ENCODE results near the gene SLC35A4.

SLC35A4 gene
- 15.7 to 81.9 (median 41.2) reads per million in 17 experiments for total RNA-seq

- peak; percentile 99 to 100 (median 100) for DNase-seq
Observed at GRCh38 chr5:140564196-140565023, at the start of gene SLC35A4, which contains the start of gene APBB3. TSS of gene SLC35A4 (plus strand) at chr5:140564828. CDS start at chr5:140567170, 2,342 bp downstream. TSS of gene APBB3 (minus strand) at chr5:140564598. CDS start at chr5:140564245, 353 bp downstream.

- DNase-seq, result no peak
Observed at GRCh38 chr5:140524003-140524402, 40.6 kb upstream of the SLC35A4 start.

- no peak for DNase-seq
Observed at GRCh38 chr5:140540227-140540626, 24.4 kb upstream of the SLC35A4 start.

- no peak for DNase-seq
Observed at GRCh38 chr5:140542972-140543371, 21.7 kb upstream of the SLC35A4 start.

- DNase-seq, result no peak
Observed at GRCh38 chr5:140544986-140545385, 19.6 kb upstream of the SLC35A4 start.

GRCh38 chr5:140545606-140546005, 19.0 kb upstream of the SLC35A4 start:
- no peak for DNase-seq

GRCh38 chr5:140546851-140547507, 17.6 kb upstream of the SLC35A4 start:
- DNase-seq, result peak in 3 of 4 experiments; percentile 22 to 45 (median 41)

- peak; percentile 97 to 98 (median 97) for DNase-seq
Observed at GRCh38 chr5:140547508-140548299, 16.9 kb upstream of the SLC35A4 start, which contains the start of gene EIF4EBP3. TSS of gene EIF4EBP3 (plus strand) at chr5:140547662. CDS start at chr5:140547738, 76 bp downstream.

- DNase-seq, result no peak
Observed at GRCh38 chr5:140548300-140548688, 16.3 kb upstream of the SLC35A4 start.

- DNase-seq, result no peak
Observed at GRCh38 chr5:140548791-140549190, 15.8 kb upstream of the SLC35A4 start.

GRCh38 chr5:140549237-140550144, 15.1 kb upstream of the SLC35A4 start:
- DNase-seq, result peak; percentile 88 to 95 (median 92)

- DNase-seq, result no peak
Observed at GRCh38 chr5:140550147-140551079, 14.2 kb upstream of the SLC35A4 start.

GRCh38 chr5:140551872-140552271, 12.8 kb upstream of the SLC35A4 start:
- no peak for DNase-seq

- DNase-seq, result peak in 2 of 4 experiments; percentile 22 to 43
Observed at GRCh38 chr5:140553657-140554056, 11.0 kb upstream of the SLC35A4 start.

GRCh38 chr5:140554454-140554853, 10.2 kb upstream of the SLC35A4 start:
- peak in 2 of 4 experiments; percentile 47 to 58 for DNase-seq

- peak in 1 of 4 experiments; percentile 22 for DNase-seq
Observed at GRCh38 chr5:140555747-140556312, 8.8 kb upstream of the SLC35A4 start.

- peak; percentile 40 to 69 (median 52) for DNase-seq
Observed at GRCh38 chr5:140556438-140556837, 8.2 kb upstream of the SLC35A4 start.

GRCh38 chr5:140557136-140557805, 7.4 kb upstream of the SLC35A4 start, which contains the start of gene SRA1:
TSS of gene SRA1 (minus strand) at chr5:140557473. CDS start at chr5:140557452, 21 bp downstream.
- peak; percentile 97 to 98 (median 97) for DNase-seq

GRCh38 chr5:140557965-140558364, 6.7 kb upstream of the SLC35A4 start:
- DNase-seq, result no peak
